Memory B cell (primary cell): ENCODE data around the gene CARD8.
"Not testable (repeated sequence)": the region's sequence is repeated elsewhere in the genome, so short reads cannot be mapped to it uniquely, and the experiment has no call there.

Experiments
- ATAC-seq: fragments of 150-1000 bp; cut with Tn5 transposase; 2 replicates; pipeline ENCODE4 v1.10.0; 2021; ENCODE audit warnings: low read depth, mild to moderate bottlenecking, moderate library complexity
- DNase-seq, 2 donors: peaks; one replicate each; pipeline ENCODE4 v3.0.0; 2022; ENCODE audit warnings: low spot score in 2 of 2
- H3K27ac Mint-ChIP-seq: one replicate; pipeline ENCODE4 v1.8.0; 2022; ENCODE audit warnings: mild to moderate bottlenecking, moderate library complexity, mixed read lengths
- H3K27me3 Mint-ChIP-seq: one replicate; pipeline ENCODE4 v1.8.0; 2022; ENCODE audit warnings: mixed read lengths
- H3K36me3 Mint-ChIP-seq: one replicate; pipeline ENCODE4 v1.8.0; 2022; ENCODE audit warnings: mild to moderate bottlenecking, mixed read lengths
- H3K4me1 Mint-ChIP-seq: one replicate; pipeline ENCODE4 v1.8.0; 2022; ENCODE audit warnings: mixed read lengths
- H3K4me3 Mint-ChIP-seq: one replicate; pipeline ENCODE4 v1.8.0; 2022; ENCODE audit warnings: mild to moderate bottlenecking, moderate library complexity, mixed read lengths
- H3K9me3 Mint-ChIP-seq: one replicate; pipeline ENCODE4 v1.8.0; 2022; ENCODE audit warnings: mixed read lengths

Gene CARD8

GRCh38 chr19:48284896-48285295 is 29.2 kb upstream of the CARD8 start:
- H3K27me3 Mint-ChIP-seq: no peaks in the 10 kb centered on the region
- no peak overlapping the region for H3K4me3 Mint-ChIP-seq
- ATAC-seq (no peak), DNase-seq (no peak)
- H3K27ac Mint-ChIP-seq: no peak overlapping the region
- H3K9me3 Mint-ChIP-seq: peaks cover 13% of the 10 kb centered on the region
- H3K4me1 Mint-ChIP-seq: no peaks in the 10 kb centered on the region
- peaks cover 13% of the 10 kb centered on the region for H3K36me3 Mint-ChIP-seq

DNA sequence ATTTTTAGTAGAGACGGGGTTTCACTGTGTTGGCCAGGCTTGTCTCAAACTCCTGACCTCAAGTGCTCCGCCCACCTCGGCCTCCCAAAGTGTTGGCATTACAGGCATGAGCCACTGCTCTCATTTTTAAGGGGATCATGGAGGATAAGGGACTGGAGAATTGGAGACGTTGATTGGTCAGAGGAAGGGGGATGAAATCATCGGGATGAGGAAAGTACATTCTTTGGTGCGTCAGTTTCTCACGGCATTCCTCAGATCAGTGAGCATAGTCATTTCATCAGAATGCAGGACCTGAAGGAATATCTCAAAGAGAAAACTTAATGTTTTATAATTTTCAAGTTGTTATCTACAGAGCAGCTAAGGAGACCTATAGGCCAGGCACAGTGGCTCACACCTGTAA is 28.2 kb upstream of the CARD8 start:
- no peak overlapping the region for H3K27ac Mint-ChIP-seq
- H3K4me3 Mint-ChIP-seq: no peak overlapping the region
- H3K27me3 Mint-ChIP-seq: no peaks in the 10 kb centered on the region
- no peak for ATAC-seq
- no peaks in the 10 kb centered on the region for H3K4me1 Mint-ChIP-seq
- H3K9me3 Mint-ChIP-seq: peaks cover 13% of the 10 kb centered on the region
- no peak for DNase-seq
- peaks cover 13% of the 10 kb centered on the region for H3K36me3 Mint-ChIP-seq

DNA sequence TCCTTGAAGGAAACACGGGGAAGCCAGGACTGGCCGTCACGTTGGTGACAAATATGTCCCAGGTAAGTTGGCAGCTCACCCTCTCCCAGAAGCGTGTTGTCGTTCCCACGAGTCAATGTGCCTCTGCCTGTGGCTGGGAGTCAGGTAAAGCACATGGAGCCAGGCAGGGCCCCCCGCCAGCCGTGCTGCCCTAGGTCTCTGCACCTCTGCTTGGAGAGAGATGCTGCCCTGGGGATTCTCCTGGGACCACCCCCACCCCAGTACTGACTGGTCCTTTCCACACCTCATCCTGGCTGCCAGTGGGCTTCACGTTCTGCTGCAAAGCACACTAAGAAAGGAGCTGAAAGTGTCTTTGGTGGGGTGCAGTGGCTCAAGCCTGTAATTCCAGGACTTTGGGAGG is 24.0 kb upstream of the CARD8 start:
- no peak for DNase-seq
- no peak overlapping the region for H3K4me3 Mint-ChIP-seq
- H3K27ac Mint-ChIP-seq: no peak overlapping the region
- H3K27me3 Mint-ChIP-seq: no peaks in the 10 kb centered on the region
- H3K4me1 Mint-ChIP-seq: no peaks in the 10 kb centered on the region
- H3K36me3 Mint-ChIP-seq: no peaks in the 10 kb centered on the region
- no peak for ATAC-seq
- no peaks in the 10 kb centered on the region for H3K9me3 Mint-ChIP-seq

- no peak for ATAC-seq
- no peaks in the 10 kb centered on the region for H3K36me3 Mint-ChIP-seq
- H3K9me3 Mint-ChIP-seq: no peaks in the 10 kb centered on the region
- no peak overlapping the region for H3K27ac Mint-ChIP-seq
- H3K4me3 Mint-ChIP-seq: no peak overlapping the region
- peaks cover 13% of the 10 kb centered on the region for H3K4me1 Mint-ChIP-seq
- no peak for DNase-seq
- peaks cover 2% of the 10 kb centered on the region for H3K27me3 Mint-ChIP-seq
Observed at GRCh38 chr19:48274938-48275337, 19.2 kb upstream of the CARD8 start.

GRCh38 chr19:48274173-48274572 is 18.5 kb upstream of the CARD8 start:
- peaks cover 5% of the 10 kb centered on the region for H3K27me3 Mint-ChIP-seq
- H3K27ac Mint-ChIP-seq: no peak overlapping the region
- no peaks in the 10 kb centered on the region for H3K36me3 Mint-ChIP-seq
- peaks cover 13% of the 10 kb centered on the region for H3K4me1 Mint-ChIP-seq
- H3K9me3 Mint-ChIP-seq: no peaks in the 10 kb centered on the region
- ATAC-seq (no peak), DNase-seq (no peak)
- H3K4me3 Mint-ChIP-seq: no peak overlapping the region

- Mint-ChIP-seq H3K4me3 (peak overlapping the region; percentile 87), H3K27ac (peak overlapping the region; percentile 75), H3K9me3 (no peaks in the 10 kb centered on the region), H3K36me3 (no peaks in the 10 kb centered on the region), H3K27me3 (peaks cover 8% of the 10 kb centered on the region), H3K4me1 (peaks cover 17% of the 10 kb centered on the region)
- DNase-seq: peak in 1 of 2 donors; percentile 35
- peak; percentile 63 for ATAC-seq
Observed at GRCh38 chr19:48271531-48272151, 15.9 kb upstream of the CARD8 start.

GRCh38 chr19:48269617-48270026 is 13.9 kb upstream of the CARD8 start:
- not testable (repeated sequence) for DNase-seq, H3K9me3 Mint-ChIP-seq, H3K27ac Mint-ChIP-seq, ATAC-seq, H3K36me3 Mint-ChIP-seq, H3K27me3 Mint-ChIP-seq
- Mint-ChIP-seq H3K4me3 (peak overlapping the region; percentile 45), H3K4me1 (peaks cover 17% of the 10 kb centered on the region)

DNA sequence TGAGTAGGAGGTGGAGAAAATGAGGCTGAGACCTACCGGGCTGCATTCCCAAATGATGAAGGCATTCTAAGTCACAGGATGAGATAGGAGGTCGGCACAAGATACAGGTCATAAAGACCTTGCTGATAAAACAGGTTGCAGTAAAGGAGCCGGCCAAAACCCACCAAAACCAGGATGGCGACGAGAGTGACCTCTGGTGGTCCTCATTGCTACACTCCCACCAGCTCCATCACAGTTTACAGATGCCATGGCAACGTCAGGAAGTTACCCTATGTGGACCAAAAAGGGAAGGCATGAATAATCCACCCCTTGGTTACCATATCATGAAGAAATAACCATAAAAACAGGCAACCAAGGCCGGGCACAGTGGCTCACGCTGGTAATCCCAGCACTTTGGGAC is 9.6 kb upstream of the CARD8 start:
- H3K9me3 Mint-ChIP-seq, H3K27ac Mint-ChIP-seq, H3K27me3 Mint-ChIP-seq, ATAC-seq, H3K36me3 Mint-ChIP-seq, H3K4me3 Mint-ChIP-seq, DNase-seq, H3K4me1 Mint-ChIP-seq: not testable (repeated sequence)

DNA sequence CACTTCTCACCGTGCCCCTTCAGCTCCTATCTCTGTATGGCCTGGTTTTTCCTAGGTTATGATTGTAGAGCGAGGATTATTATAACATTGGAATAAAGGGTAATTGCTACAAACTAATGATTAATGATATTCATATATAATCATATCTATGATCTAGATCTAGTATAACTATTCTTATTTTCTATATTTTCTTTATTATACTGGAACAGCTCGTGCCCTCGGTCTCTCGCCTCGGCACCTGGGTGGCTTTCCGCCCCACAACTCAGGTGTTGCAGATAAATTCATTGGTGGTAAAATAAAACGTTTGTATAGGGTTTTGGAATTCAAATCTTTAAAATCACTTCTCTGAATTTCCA is 4.6 kb upstream of the CARD8 start:
- H3K27ac Mint-ChIP-seq: peak overlapping the region; percentile 88
- DNase-seq, H3K9me3 Mint-ChIP-seq, ATAC-seq, H3K27me3 Mint-ChIP-seq, H3K36me3 Mint-ChIP-seq: not testable (repeated sequence)
- H3K4me3 Mint-ChIP-seq: peak overlapping the region; percentile 78
- peaks cover 12% of the 10 kb centered on the region for H3K4me1 Mint-ChIP-seq

- H3K36me3 Mint-ChIP-seq, DNase-seq, H3K4me3 Mint-ChIP-seq, H3K27me3 Mint-ChIP-seq, H3K9me3 Mint-ChIP-seq, ATAC-seq: not testable (repeated sequence)
- Mint-ChIP-seq H3K27ac (peak overlapping the region; percentile 88), H3K4me1 (peaks cover 12% of the 10 kb centered on the region)
Observed at GRCh38 chr19:48258992-48259391, 3.3 kb upstream of the CARD8 start.

DNA sequence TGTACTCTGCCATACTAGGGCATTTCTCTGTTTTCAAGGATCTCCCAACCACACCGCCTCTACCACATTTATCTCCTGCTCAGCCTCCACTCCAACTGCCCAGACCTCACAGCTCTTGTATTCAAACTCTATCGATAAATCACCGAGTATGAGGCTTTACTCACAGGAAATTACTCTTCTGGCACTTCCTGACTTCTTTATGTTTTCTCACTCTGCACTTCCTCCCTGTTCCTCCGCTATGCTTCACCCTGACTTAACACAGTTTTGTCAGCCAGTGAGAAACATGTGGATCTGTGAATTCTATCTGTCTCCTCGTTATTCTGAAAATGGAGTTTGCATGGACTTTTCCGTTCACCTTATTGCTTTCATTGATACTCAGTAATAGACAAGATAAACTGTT is 2.6 kb upstream of the CARD8 start:
- Mint-ChIP-seq H3K4me3 (peak overlapping the region; percentile 88), H3K4me1 (peaks cover 15% of the 10 kb centered on the region), H3K36me3 (peaks cover 5% of the 10 kb centered on the region), H3K27me3 (no peaks in the 10 kb centered on the region), H3K9me3 (no peaks in the 10 kb centered on the region), H3K27ac (peak overlapping the region; percentile 79)
- DNase-seq: no peak
- ATAC-seq: no peak

- H3K9me3 Mint-ChIP-seq: no peaks in the 10 kb centered on the region
- DNase-seq (no peak), ATAC-seq (no peak)
- H3K27ac Mint-ChIP-seq: no peak overlapping the region
- H3K36me3 Mint-ChIP-seq: peaks cover 7% of the 10 kb centered on the region
- peak overlapping the region; percentile 43 for H3K4me3 Mint-ChIP-seq
- H3K4me1 Mint-ChIP-seq: peaks cover 27% of the 10 kb centered on the region
- no peaks in the 10 kb centered on the region for H3K27me3 Mint-ChIP-seq
Observed at GRCh38 chr19:48254529-48254970, 1.2 kb downstream of the CARD8 start.

GRCh38 chr19:48253999-48254398 is 1.7 kb downstream of the CARD8 start:
- peak overlapping the region; percentile 29 for H3K4me3 Mint-ChIP-seq
- no peak for ATAC-seq

DNA sequence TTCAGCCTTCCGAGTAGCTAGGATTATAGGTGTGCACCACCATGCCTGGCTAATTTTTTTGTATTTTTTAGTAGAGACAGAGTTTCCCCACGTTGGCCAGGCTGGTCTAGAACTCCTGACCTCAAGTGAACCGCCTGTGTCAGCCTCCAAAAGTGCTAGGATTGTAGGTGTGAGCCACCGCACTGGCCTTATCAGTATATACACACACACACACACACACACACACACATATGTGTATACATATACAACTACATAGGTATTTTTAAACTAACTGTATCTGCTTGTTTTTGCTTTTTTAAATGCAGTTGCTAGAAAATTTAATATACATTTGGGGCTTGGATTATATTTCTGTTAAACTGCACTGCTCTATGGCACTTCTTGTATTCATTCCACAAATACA is 3.1 kb downstream of the CARD8 start:
- no peak overlapping the region for H3K4me3 Mint-ChIP-seq
- peaks cover 22% of the 10 kb centered on the region for H3K4me1 Mint-ChIP-seq
- peaks cover 9% of the 10 kb centered on the region for H3K36me3 Mint-ChIP-seq
- DNase-seq: no peak
- H3K27me3 Mint-ChIP-seq: no peaks in the 10 kb centered on the region
- ATAC-seq: no peak
- no peak overlapping the region for H3K27ac Mint-ChIP-seq
- no peaks in the 10 kb centered on the region for H3K9me3 Mint-ChIP-seq

More at GRCh38 chr19:48253999-48254398, 1.7 kb downstream of the CARD8 start:
- Mint-ChIP-seq H3K4me1 (peaks cover 28% of the 10 kb centered on the region), H3K36me3 (peaks cover 9% of the 10 kb centered on the region), H3K9me3 (no peaks in the 10 kb centered on the region), H3K27me3 (no peaks in the 10 kb centered on the region), H3K27ac (no peak overlapping the region)
- no peak for DNase-seq

DNA sequence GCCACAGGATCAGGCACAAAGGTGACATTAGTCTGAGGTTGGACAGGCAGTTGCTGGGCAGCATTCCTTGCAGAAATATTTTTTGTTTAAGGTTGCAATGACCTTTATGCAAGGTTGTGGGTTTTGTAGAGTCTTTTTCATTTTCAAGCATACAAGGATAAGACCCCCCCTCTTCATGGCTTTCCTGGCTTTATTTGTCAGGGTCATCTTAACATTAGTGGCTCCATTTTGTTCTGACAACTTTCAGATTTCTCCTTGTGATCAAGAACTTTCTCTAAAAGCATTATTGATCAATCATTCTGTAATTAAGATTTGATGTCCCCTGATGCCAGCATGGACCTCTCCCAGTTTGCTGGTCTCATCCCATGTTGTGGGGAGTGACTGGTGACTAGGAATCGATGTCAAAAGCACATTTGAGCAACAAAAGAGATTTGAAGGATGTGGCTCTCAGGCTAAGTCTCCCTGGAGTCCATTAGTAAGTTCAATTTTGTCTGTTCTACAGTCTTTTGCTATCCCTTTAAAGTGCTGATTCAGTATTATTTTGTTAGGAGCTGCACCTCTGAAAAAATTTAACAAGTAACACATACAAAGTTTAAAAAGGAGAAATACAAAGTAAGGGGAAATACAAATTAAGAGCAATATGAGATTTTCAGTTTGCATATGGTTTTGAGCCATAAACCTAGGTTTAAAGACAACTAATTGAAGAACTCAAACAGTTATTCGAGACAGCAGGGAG is 5.3 kb downstream of the CARD8 start:
- Mint-ChIP-seq H3K27me3 (no peaks in the 10 kb centered on the region), H3K27ac (peak overlapping the region; percentile 95), H3K36me3 (peaks cover 11% of the 10 kb centered on the region), H3K4me1 (peaks cover 25% of the 10 kb centered on the region), H3K9me3 (no peaks in the 10 kb centered on the region), H3K4me3 (peak overlapping the region; percentile 28)
- DNase-seq: no peak
- no peak for ATAC-seq
